A549 (cell line): ENCODE data around the gene ARHGAP19.

Experiments
- BCL3 ChIP-seq: fragments of >200 bp; sonication (Bioruptor Twin); formaldehyde crosslinking; IDR thresholded peaks from 3 replicates; pipeline ENCODE4 v1.6.1; 2016
- CTCF ChIP-seq: fragments of >200 bp; sonication (Bioruptor Twin); formaldehyde crosslinking; IDR thresholded peaks from 3 replicates; pipeline ENCODE4 v1.5.1; 2016
- ELK1 ChIP-seq: fragments of 150-350 bp; IDR thresholded peaks from 2 replicates; pipeline ENCODE4 v1.6.1; 2014; ENCODE audit warnings: low read depth, mild to moderate bottlenecking, low read length
- JUNB ChIP-seq: fragments of >200 bp; sonication (Bioruptor Twin); formaldehyde crosslinking; IDR thresholded peaks from 2 replicates; pipeline ENCODE4 v1.6.1; 2016
- NFE2L2 ChIP-seq: fragments of 150-350 bp; conservative IDR thresholded peaks from 2 replicates; pipeline ENCODE4 v1.6.1; 2014; ENCODE audit warnings: low read length
- PBX3 ChIP-seq: IDR thresholded peaks from 2 replicates; pipeline ENCODE4 v1.6.1; 2012
- POLR2A ChIP-seq: IDR thresholded peaks from 2 replicates; pipeline ENCODE4 v1.6.1; 2012; ENCODE audit warnings: mild to moderate bottlenecking, low read length
- RAD21 ChIP-seq, 2 experiments: fragments of >200 bp in 1 of 2; sonication (Bioruptor Twin) in 1 of 2; formaldehyde crosslinking in 1 of 2; IDR thresholded peaks in 1 of 2; conservative IDR thresholded peaks in 1 of 2; 2 replicates in 1 of 2; 3 replicates in 1 of 2; pipeline ENCODE4 v1.6.1; 2012 to 2018; ENCODE audit warnings: inconsistent platforms in 1 of 2

GRCh38 chr10:97211229-97211628 lies 81.2 kb downstream of the ARHGAP19 start:
- no peak for TF ChIP-seq BCL3
- TF ChIP-seq CTCF, result no peak
- no peak for TF ChIP-seq NFE2L2
- TF ChIP-seq PBX3, result no peak
- no peak for TF ChIP-seq RAD21 (conservative IDR thresholded peaks at IDR 0.05 in 1 of 2, IDR thresholded peaks at IDR 0.05 in 1 of 2)
- TF ChIP-seq ELK1, result no peak
- no peak for TF ChIP-seq JUNB
- no peak for TF ChIP-seq POLR2A
